ENCODE results near the gene KIF5A.

KIF5A gene

GRCh38 chr12:57520053-57520818 lies 29.6 kb upstream of the KIF5A start, which contains the start of gene DDIT3:
Gene DDIT3, minus strand, starts transcription at chr12:57520514. Its CDS starts 3,108 bp downstream, at chr12:57517406.
- ATAC-seq, result peak; percentile 78 to 81

- ATAC-seq, result no peak
Observed at GRCh38 chr12:57521525-57522010, 28.3 kb upstream of the KIF5A start.

GRCh38 chr12:57522011-57522886 lies 27.6 kb upstream of the KIF5A start, which contains the start of gene MBD6:
Gene MBD6, plus strand, starts transcription at chr12:57522824. Its CDS starts 1,480 bp downstream, at chr12:57524304.
- peak; percentile 40 to 41 for ATAC-seq

- no peak for ATAC-seq
Observed at GRCh38 chr12:57522887-57523705, 26.7 kb upstream of the KIF5A start.

- ATAC-seq, result no peak
Observed at GRCh38 chr12:57523706-57524614, 25.9 kb upstream of the KIF5A start.

- no peak for ATAC-seq
Observed at GRCh38 chr12:57524814-57525614, 24.8 kb upstream of the KIF5A start.

GRCh38 chr12:57525615-57526383 lies 24.0 kb upstream of the KIF5A start:
- no peak for ATAC-seq

- ATAC-seq, result no peak
Observed at GRCh38 chr12:57526477-57527126, 23.2 kb upstream of the KIF5A start.

- no peak for ATAC-seq
Observed at GRCh38 chr12:57527184-57527583, 22.7 kb upstream of the KIF5A start.

- no peak for ATAC-seq
Observed at GRCh38 chr12:57528176-57528575, 21.7 kb upstream of the KIF5A start.

- ATAC-seq, result no peak
Observed at GRCh38 chr12:57528831-57529555, 20.9 kb upstream of the KIF5A start.

GRCh38 chr12:57529831-57530230 lies 20.0 kb upstream of the KIF5A start:
- ATAC-seq, result no peak

- no peak for ATAC-seq
Observed at GRCh38 chr12:57530396-57531142, 19.3 kb upstream of the KIF5A start.

GRCh38 chr12:57531836-57532235 lies 18.0 kb upstream of the KIF5A start:
- ATAC-seq, result no peak

- ATAC-seq, result no peak
Observed at GRCh38 chr12:57533108-57533507, 16.7 kb upstream of the KIF5A start.

GRCh38 chr12:57534250-57534649 lies 15.6 kb upstream of the KIF5A start:
- no peak for ATAC-seq

GRCh38 chr12:57534991-57535543 lies 14.8 kb upstream of the KIF5A start:
- ATAC-seq, result no peak

Data from activated CD4-positive, CD25-positive, alpha-beta regulatory T cell treated with anti-CD3 and anti-CD28 coated beads, Interleukin-2, amount 50 U/mL, for 24 hours (primary cell).